Osteoblast (primary cell): ENCODE results near the gene RIC8A. TPM values are rescaled to one million over a fixed set of nuclear protein-coding genes. Genes with fewer than 3 reads are reported as not detected.

ENCODE experiments used
- DNase-seq: peaks from one replicate; pipeline ENCODE4 v3.0.0; 2011; ENCODE audit warnings: low spot score, mixed read lengths; ENCODE audit not compliant: insufficient read length; ENCODE audit errors: missing footprints
- H2AFZ ChIP-seq: 2 replicates; pipeline ENCODE4 v1.6.0; 2011; ENCODE audit warnings: mild to moderate bottlenecking, low read length
- H3K27ac ChIP-seq: 2 replicates; pipeline ENCODE4 v1.5.1; 2011; ENCODE audit warnings: mild to moderate bottlenecking, low read depth, low read length, moderate library complexity
- H3K27me3 ChIP-seq: 2 replicates; pipeline ENCODE4 v1.6.0; 2012; ENCODE audit warnings: mild to moderate bottlenecking, control low read depth, inconsistent platforms, low read length, moderate library complexity; ENCODE audit not compliant: insufficient read depth
- H3K36me3 ChIP-seq: 2 replicates; pipeline ENCODE4 v1.5.1; 2011; ENCODE audit warnings: mild to moderate bottlenecking, low read length, control low read depth, moderate library complexity; ENCODE audit not compliant: insufficient read depth
- H3K4me1 ChIP-seq: 2 replicates; pipeline ENCODE4 v1.5.1; 2011; ENCODE audit warnings: mild to moderate bottlenecking, low read length, control low read depth, moderate library complexity; ENCODE audit not compliant: insufficient read depth
- H3K4me2 ChIP-seq: 2 replicates; pipeline ENCODE4 v1.6.0; 2011; ENCODE audit warnings: mild to moderate bottlenecking, low read length; ENCODE audit not compliant: insufficient read depth
- H3K4me3 ChIP-seq: fragments of 200-600 bp; sonication (generic); 3 replicates; pipeline ENCODE4 v1.5.1; 2012; ENCODE audit warnings: mild to moderate bottlenecking, low read length, inconsistent platforms; ENCODE audit not compliant: insufficient read depth
- H3K79me2 ChIP-seq: 2 replicates; pipeline ENCODE4 v1.6.0; 2012; ENCODE audit warnings: mild to moderate bottlenecking, low read length, control low read depth, inconsistent platforms; ENCODE audit not compliant: insufficient read depth
- H3K9me3 ChIP-seq: 2 replicates; pipeline ENCODE4 v1.5.1; 2011; ENCODE audit warnings: low read depth, low read length, control low read depth
- H4K20me1 ChIP-seq: 2 replicates; pipeline ENCODE4 v1.6.0; 2012; ENCODE audit warnings: mild to moderate bottlenecking, low read length, control low read depth; ENCODE audit not compliant: insufficient read depth
- CTCF ChIP-seq: IDR thresholded peaks from 2 replicates; pipeline ENCODE4 v1.5.1; 2011; ENCODE audit warnings: mild to moderate bottlenecking, low read depth, low read length, moderate library complexity; ENCODE audit errors: extremely low read depth
- total RNA-seq: library from RNA; depleted of rRNA; stranded (reverse); fragments of >200 nt; gene quantifications from 2 replicates; pipeline ENCODE4 v1.2.3, GENCODE V29; 2012

RIC8A gene
- total RNA-seq, 1 donor, result 134 TPM

- Histone ChIP-seq H3K4me3 (no peak overlapping the region), H4K20me1 (peaks cover 19% of the 10 kb centered on the region), H3K9me3 (no peaks in the 10 kb centered on the region), H3K36me3 (peaks cover 84% of the 10 kb centered on the region), H3K27ac (no peak overlapping the region), H2AFZ (no peak overlapping the region), H3K79me2 (peaks cover 36% of the 10 kb centered on the region), H3K4me2 (no peak overlapping the region), H3K4me1 (no peaks in the 10 kb centered on the region), H3K27me3 (no peaks in the 10 kb centered on the region)
- no peak for DNase-seq
- no peak for TF ChIP-seq CTCF
These were observed 36.9 kb downstream of the RIC8A start for GRCh38 chr11:244376-244775.

- H4K20me1 ChIP-seq, result peaks cover 10% of the 10 kb centered on the region
- no peak overlapping the region for H3K4me2 ChIP-seq
- H3K36me3 ChIP-seq, result peaks cover 88% of the 10 kb centered on the region
These were observed 41.6 kb downstream of the RIC8A start for GRCh38 chr11:249062-249461.

GRCh38 chr11:250274-250673 lies 42.8 kb downstream of the RIC8A start:
- H2AFZ ChIP-seq, result no peak overlapping the region
- TF ChIP-seq CTCF, result no peak
- H3K4me3 ChIP-seq, result no peak overlapping the region
- no peaks in the 10 kb centered on the region for H3K4me1 ChIP-seq
- peaks cover 5% of the 10 kb centered on the region for H4K20me1 ChIP-seq
- no peaks in the 10 kb centered on the region for H3K9me3 ChIP-seq
- H3K27ac ChIP-seq, result no peak overlapping the region
- no peak for DNase-seq
- H3K4me2 ChIP-seq, result no peak overlapping the region
- H3K79me2 ChIP-seq, result peaks cover 2% of the 10 kb centered on the region
- H3K27me3 ChIP-seq, result no peaks in the 10 kb centered on the region
- H3K36me3 ChIP-seq, result peaks cover 76% of the 10 kb centered on the region

More at GRCh38 chr11:249062-249461, 41.6 kb downstream of the RIC8A start:
- no peak for TF ChIP-seq CTCF
- Histone ChIP-seq H3K4me3 (no peak overlapping the region), H3K4me1 (no peaks in the 10 kb centered on the region), H3K27ac (no peak overlapping the region), H3K79me2 (peaks cover 3% of the 10 kb centered on the region), H2AFZ (no peak overlapping the region), H3K9me3 (no peaks in the 10 kb centered on the region), H3K27me3 (no peaks in the 10 kb centered on the region)
- DNase-seq, result no peak

GRCh38 chr11:250740-251299 lies 43.3 kb downstream of the RIC8A start:
- no peak for DNase-seq
- H3K9me3 ChIP-seq, result no peaks in the 10 kb centered on the region
- no peak overlapping the region for H2AFZ ChIP-seq
- H3K27me3 ChIP-seq, result no peaks in the 10 kb centered on the region
- no peak overlapping the region for H3K27ac ChIP-seq
- no peak overlapping the region for H3K4me3 ChIP-seq
- peak; percentile 61 for TF ChIP-seq CTCF
- H4K20me1 ChIP-seq, result peaks cover 4% of the 10 kb centered on the region
- H3K4me1 ChIP-seq, result no peaks in the 10 kb centered on the region
- peaks cover 71% of the 10 kb centered on the region for H3K36me3 ChIP-seq
- no peak overlapping the region for H3K4me2 ChIP-seq
- H3K79me2 ChIP-seq, result no peaks in the 10 kb centered on the region
